22Rv1 (cell line): ENCODE measurements around the gene FBXL7.

ENCODE experiments used
- H3K27ac ChIP-seq: fragments of 450-650 bp; 2 replicates; pipeline ENCODE4 v1.5.1; 2017
- CTCF ChIP-seq: fragments of 450-650 bp; IDR thresholded peaks from 2 replicates; pipeline ENCODE4 v1.5.1; 2017; ENCODE audit warnings: mild to moderate bottlenecking
- ZFX ChIP-seq: fragments of 450-650 bp; IDR thresholded peaks from 2 replicates; pipeline ENCODE4 v1.6.1; 2017; ENCODE audit warnings: antibody characterized with exemption, borderline replicate concordance

Gene FBXL7

DNA sequence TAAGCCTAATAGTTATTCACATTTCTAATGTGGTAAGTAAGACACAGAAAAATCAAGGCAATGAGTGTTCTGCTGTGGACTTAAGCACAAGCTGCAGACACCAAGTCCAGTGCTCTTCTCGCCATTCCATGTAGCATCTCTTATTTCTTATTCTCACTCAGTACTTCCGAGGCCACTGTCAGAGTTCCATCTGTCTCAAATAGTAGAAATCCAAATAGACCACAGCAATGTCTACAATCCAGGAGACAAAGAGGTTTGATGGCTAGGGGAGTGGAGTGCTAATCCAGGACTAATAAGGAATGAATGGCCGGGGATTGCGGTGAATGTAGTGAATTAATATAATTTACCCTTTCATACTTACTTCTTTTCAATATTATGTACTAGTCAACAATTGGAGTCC is 147.3 kb downstream of the FBXL7 start:
- no peak for TF ChIP-seq ZFX
- TF ChIP-seq CTCF = no peak

GRCh38 chr5:15650266-15650665 is 150.3 kb downstream of the FBXL7 start:
- TF ChIP-seq ZFX (no peak), CTCF (no peak)
- H3K27ac ChIP-seq = no peak overlapping the region

More for the DNA sequence above, 147.3 kb downstream of the FBXL7 start:
- H3K27ac ChIP-seq = no peak overlapping the region

GRCh38 chr5:15654779-15655178 is 154.8 kb downstream of the FBXL7 start:
- TF ChIP-seq CTCF (no peak), ZFX (no peak)
- no peak overlapping the region for H3K27ac ChIP-seq

DNA sequence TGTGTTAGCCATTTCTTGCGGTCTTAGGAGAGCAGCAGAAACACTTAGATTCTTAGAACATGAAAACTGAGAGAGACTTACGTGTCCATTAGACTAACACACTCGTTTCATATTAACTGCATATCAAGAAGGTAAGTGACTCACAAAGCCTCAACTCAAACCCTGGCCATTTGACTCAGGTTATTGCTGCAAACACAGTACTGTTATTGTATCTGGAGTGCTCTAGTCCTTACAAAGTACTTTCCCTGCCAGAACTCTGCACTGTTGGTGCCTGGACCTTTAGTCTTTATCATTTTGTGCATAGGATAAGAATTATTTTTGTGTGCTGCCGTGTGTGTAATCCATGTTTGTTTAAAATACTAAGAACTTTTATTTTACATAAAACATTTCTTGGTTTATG is 155.7 kb downstream of the FBXL7 start:
- H3K27ac ChIP-seq = no peak overlapping the region
- no peak for TF ChIP-seq CTCF
- TF ChIP-seq ZFX = no peak

- no peak overlapping the region for H3K27ac ChIP-seq
- no peak for TF ChIP-seq CTCF
- TF ChIP-seq ZFX = no peak
These were observed 165.0 kb downstream of the FBXL7 start for GRCh38 chr5:15664961-15665360.

DNA sequence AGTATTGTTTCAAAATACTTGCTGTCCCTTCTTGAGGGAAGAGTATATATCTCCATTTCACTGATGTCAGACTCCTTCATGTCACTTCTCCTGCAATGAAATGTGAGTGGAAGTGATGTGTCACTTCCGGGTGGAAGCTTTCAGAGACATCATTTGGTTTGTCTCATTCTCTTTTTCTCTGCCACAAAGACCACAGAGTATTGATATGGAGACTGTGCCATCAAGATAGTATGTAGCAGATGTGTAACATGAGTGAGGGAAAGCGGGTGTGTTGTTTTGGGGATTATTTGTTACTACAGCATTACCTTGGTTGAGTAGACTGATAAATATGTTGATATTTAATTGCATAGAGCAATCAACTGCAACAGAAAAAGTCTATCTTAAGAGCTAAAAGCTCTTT is 169.8 kb downstream of the FBXL7 start:
- TF ChIP-seq CTCF (no peak), ZFX (no peak)

GRCh38 chr5:15674716-15675115 is 174.7 kb downstream of the FBXL7 start:
- H3K27ac ChIP-seq = no peak overlapping the region
- TF ChIP-seq CTCF (no peak), ZFX (no peak)

More for the DNA sequence above, 169.8 kb downstream of the FBXL7 start:
- no peak overlapping the region for H3K27ac ChIP-seq
